Adrenal gland (tissue), 5 donors: ENCODE results near the gene RBM4B.

ENCODE experiments used
- POLR2A ChIP-seq, 2 donors: fragments of 450-650 bp; IDR thresholded peaks; one replicate each; pipeline ENCODE4 v1.6.1; 2017; ENCODE audit warnings: antibody characterized with exemption in 2 of 2, mild to moderate bottlenecking in 2 of 2, moderate library complexity in 1 of 2
- TF ChIP-seq, protein P1 (sequence below), 6 experiments: fragments of 450-650 bp in 4 of 6; fragments of 200-600 bp in 2 of 6; sonication (generic) in 1 of 6; IDR thresholded peaks; 1 replicate in 5 of 6; 2 replicates in 1 of 6; pipeline versions ENCODE4 v1.5.1 to v1.8.0; 2016 to 2021; ENCODE audit warnings: antibody characterized with exemption in 6 of 6, mild to moderate bottlenecking in 2 of 6, moderate library complexity in 1 of 6
- donor health status: DM: no; HTN: no; CAD: no.

DNA sequence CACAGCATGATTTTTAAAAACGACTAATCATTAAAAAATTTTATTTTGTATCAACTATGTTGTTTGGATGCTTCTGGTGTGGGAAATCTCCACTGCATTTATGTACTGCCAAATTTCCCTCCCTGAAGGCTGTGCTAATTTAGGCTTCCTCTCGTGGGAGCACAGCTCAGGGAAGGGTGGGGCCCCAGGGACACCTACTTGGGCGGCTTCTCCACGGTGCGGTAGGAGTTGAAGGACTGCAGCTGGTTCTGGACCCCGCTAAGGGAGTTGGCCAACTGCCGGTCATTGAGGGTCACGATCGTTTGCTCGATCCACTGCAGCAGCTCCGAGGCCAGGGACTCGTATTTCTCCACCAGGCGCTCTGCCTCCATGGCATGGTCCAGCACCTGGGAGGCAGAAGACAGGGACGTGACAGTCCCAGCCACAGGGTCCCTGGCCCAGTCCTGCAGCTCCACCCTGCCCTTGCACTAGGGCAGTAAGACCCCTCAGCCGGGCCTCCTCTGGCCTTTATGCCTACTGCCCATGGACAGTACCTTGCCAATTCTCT is 32.8 kb upstream of the RBM4B start:
- TF ChIP-seq, protein P1, sequence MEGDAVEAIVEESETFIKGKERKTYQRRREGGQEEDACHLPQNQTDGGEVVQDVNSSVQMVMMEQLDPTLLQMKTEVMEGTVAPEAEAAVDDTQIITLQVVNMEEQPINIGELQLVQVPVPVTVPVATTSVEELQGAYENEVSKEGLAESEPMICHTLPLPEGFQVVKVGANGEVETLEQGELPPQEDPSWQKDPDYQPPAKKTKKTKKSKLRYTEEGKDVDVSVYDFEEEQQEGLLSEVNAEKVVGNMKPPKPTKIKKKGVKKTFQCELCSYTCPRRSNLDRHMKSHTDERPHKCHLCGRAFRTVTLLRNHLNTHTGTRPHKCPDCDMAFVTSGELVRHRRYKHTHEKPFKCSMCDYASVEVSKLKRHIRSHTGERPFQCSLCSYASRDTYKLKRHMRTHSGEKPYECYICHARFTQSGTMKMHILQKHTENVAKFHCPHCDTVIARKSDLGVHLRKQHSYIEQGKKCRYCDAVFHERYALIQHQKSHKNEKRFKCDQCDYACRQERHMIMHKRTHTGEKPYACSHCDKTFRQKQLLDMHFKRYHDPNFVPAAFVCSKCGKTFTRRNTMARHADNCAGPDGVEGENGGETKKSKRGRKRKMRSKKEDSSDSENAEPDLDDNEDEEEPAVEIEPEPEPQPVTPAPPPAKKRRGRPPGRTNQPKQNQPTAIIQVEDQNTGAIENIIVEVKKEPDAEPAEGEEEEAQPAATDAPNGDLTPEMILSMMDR (IDR thresholded peaks at IDR 0.05): no peak
- no peak for TF ChIP-seq POLR2A (IDR thresholded peaks at IDR 0.05)
